GM23338 (cell line): ENCODE measurements around the gene NCOA1. TPM values are rescaled to one million over a fixed set of nuclear protein-coding genes. Genes with fewer than 3 reads are reported as not detected.
A peak's percentile ranks its signal among the peaks of the same experiment; 100 is the strongest.

ENCODE experiments used
- ATAC-seq: fragments of 200-7000 bp; cut with Tn5 transposase; 3 replicates; pipeline ENCODE4 v1.9.1; 2020
- DNase-seq: peaks from one replicate; pipeline ENCODE4 v3.0.0-alpha.2; 2015; ENCODE audit warnings: low spot score
- H2AFZ ChIP-seq: fragments of 200-600 bp; sonication (generic); 2 replicates; pipeline ENCODE4 v1.8.0; 2016; ENCODE audit warnings: antibody characterized with exemption, mild to moderate bottlenecking, moderate library complexity
- H3F3A ChIP-seq: fragments of 200-600 bp; sonication (generic); replicated peaks from 2 replicates; pipeline ENCODE4 v1.8.0; 2017; ENCODE audit warnings: antibody characterized with exemption, mixed run types, low read depth
- H3K27ac ChIP-seq: fragments of 200-600 bp; sonication (generic); 2 replicates; pipeline ENCODE4 v1.6.1; 2016; ENCODE audit warnings: low read depth
- H3K27me3 ChIP-seq: fragments of 200-600 bp; sonication (generic); 2 replicates; pipeline ENCODE4 v1.8.0; 2016; ENCODE audit warnings: mild to moderate bottlenecking, mixed run types, moderate library complexity; ENCODE audit not compliant: insufficient read depth
- H3K36me3 ChIP-seq: fragments of 200-600 bp; sonication (generic); 2 replicates; pipeline ENCODE4 v1.8.0; 2016; ENCODE audit warnings: mild to moderate bottlenecking; ENCODE audit not compliant: insufficient read depth
- H3K4me1 ChIP-seq: fragments of 200-600 bp; sonication (generic); 2 replicates; pipeline ENCODE4 v1.8.0; 2016; ENCODE audit warnings: mild to moderate bottlenecking, moderate library complexity; ENCODE audit not compliant: insufficient read depth
- H3K4me2 ChIP-seq: fragments of 200-600 bp; sonication (generic); 2 replicates; pipeline ENCODE4 v1.7.1; 2017; ENCODE audit warnings: mixed run types
- H3K4me3 ChIP-seq: fragments of 200-600 bp; sonication (generic); 2 replicates; pipeline ENCODE4 v1.6.1; 2016; ENCODE audit warnings: mixed run types
- H3K79me2 ChIP-seq: fragments of 200-600 bp; sonication (generic); replicated peaks from 2 replicates; pipeline ENCODE4 v1.8.0; 2017; ENCODE audit warnings: mild to moderate bottlenecking; ENCODE audit not compliant: insufficient read depth
- H3K9me2 ChIP-seq: fragments of 200-600 bp; sonication (generic); 2 replicates; pipeline ENCODE4 v1.8.0; 2017; ENCODE audit not compliant: insufficient read depth
- H4K20me1 ChIP-seq: fragments of 200-600 bp; sonication (generic); replicated peaks from 2 replicates; pipeline ENCODE4 v1.8.0; 2017; ENCODE audit warnings: mild to moderate bottlenecking; ENCODE audit not compliant: insufficient read depth
- H3K27ac Mint-ChIP-seq: 2 replicates; pipeline ENCODE4 v1.8.0; 2020; ENCODE audit warnings: inconsistent platforms, mild to moderate bottlenecking, moderate library complexity, mixed read lengths
- H3K27me3 Mint-ChIP-seq: 3 replicates; pipeline ENCODE4 v1.8.0; 2022; ENCODE audit warnings: low read depth, mild to moderate bottlenecking, moderate library complexity, mixed read lengths, inconsistent platforms; ENCODE audit not compliant: insufficient read depth, poor library complexity
- H3K36me3 Mint-ChIP-seq: 3 replicates; pipeline ENCODE4 v1.8.0; 2021; ENCODE audit warnings: low read depth, mild to moderate bottlenecking, inconsistent platforms, moderate library complexity, mixed read lengths
- H3K4me1 Mint-ChIP-seq: 3 replicates; pipeline ENCODE4 v1.8.0; 2020; ENCODE audit warnings: mild to moderate bottlenecking, inconsistent platforms, mixed read lengths
- H3K4me3 Mint-ChIP-seq: 3 replicates; pipeline ENCODE4 v1.8.0; 2021; ENCODE audit warnings: moderate library complexity, mild to moderate bottlenecking, inconsistent platforms, mixed read lengths
- H3K9me3 Mint-ChIP-seq: 3 replicates; pipeline ENCODE4 v1.8.0; 2020; ENCODE audit warnings: moderate library complexity, mild to moderate bottlenecking, inconsistent platforms, mixed read lengths
- CTCF ChIP-seq, 2 experiments: fragments of 200-600 bp in 1 of 2; sonication (generic) in 1 of 2; conservative IDR thresholded peaks; 2 replicates each; pipeline versions ENCODE4 v1.5.1 to v1.6.1; 2016 to 2017; ENCODE audit warnings: antibody characterized with exemption in 2 of 2, low read depth in 2 of 2, mild to moderate bottlenecking in 2 of 2, moderate library complexity in 1 of 2
- ETS1 ChIP-seq: IDR thresholded peaks from 2 replicates; pipeline ENCODE4 v1.6.1; 2016; ENCODE audit warnings: antibody characterized with exemption
- JUNB ChIP-seq: IDR thresholded peaks from one replicate; pipeline ENCODE4 v1.6.1; 2016; ENCODE audit warnings: antibody characterized with exemption; ENCODE audit not compliant: unreplicated experiment
- NANOG ChIP-seq: IDR thresholded peaks from 2 replicates; pipeline ENCODE4 v1.6.1; 2016; ENCODE audit warnings: antibody characterized with exemption, borderline replicate concordance
- POLR2AphosphoS5 ChIP-seq: IDR thresholded peaks from 2 replicates; pipeline ENCODE4 v1.6.1; 2016; ENCODE audit warnings: antibody characterized with exemption, low read depth
- REST ChIP-seq: IDR thresholded peaks from one replicate; pipeline ENCODE4 v1.6.1; 2018; ENCODE audit warnings: antibody characterized with exemption; ENCODE audit not compliant: unreplicated experiment
- ZNF114 ChIP-seq: fragments of 250-450 bp; sonication (Bioruptor Pico); IDR thresholded peaks from 2 replicates; pipeline ENCODE4 v1.5.0; 2020; ENCODE audit warnings: mild to moderate bottlenecking, moderate library complexity
- ZNF331 ChIP-seq: fragments of 250-450 bp; sonication (Bioruptor Pico); IDR thresholded peaks from 2 replicates; pipeline ENCODE4 v1.5.0; 2020; ENCODE audit warnings: low read depth, mild to moderate bottlenecking, moderate library complexity
- polyA plus RNA-seq: library from polyadenylated mRNA; unstranded; fragments of >200 nt; fragmentation: Nextera tagmentation; extraction: Ambion mirVana; gene quantifications from 2 replicates; pipeline ENCODE4 v1.2.1, GENCODE V29; 2016
- total RNA-seq: library from RNA; depleted of rRNA; stranded (reverse); fragments of >200 nt; shearing (Covaris generic); gene quantifications from 2 replicates; pipeline ENCODE4 v1.2.3, GENCODE V29; 2014

NCOA1 gene
- total and polyA plus RNA-seq, 2 experiments from 2014 or later = 7.1 to 15.1 TPM

GRCh38 chr2:24749069-24749691 lies 258.1 kb downstream of the NCOA1 start:
- DNase-seq (peak; percentile 59), ATAC-seq (peak; percentile 99)
- H4K20me1 ChIP-seq = no peaks in the 10 kb centered on the region
- no peaks in the 10 kb centered on the region for H3K79me2 ChIP-seq
- Mint-ChIP-seq H3K9me3 (no peaks in the 10 kb centered on the region), H3K4me1 (peaks cover 6% of the 10 kb centered on the region), H3K36me3 (no peaks in the 10 kb centered on the region), H3K27me3 (no peaks in the 10 kb centered on the region), H3K27ac (peak overlapping the region; percentile 10; the same call in 1 of the 2 replicates), H3K4me3 (no peak overlapping the region)
- no peaks in the 10 kb centered on the region for H3K27me3 ChIP-seq
- TF ChIP-seq CTCF (conservative IDR thresholded peaks at IDR 0.05; ENCODE audit: low read depth in 2 of 2) (peak; percentile 14 to 18; a peak in 2 of 4 replicates), ZNF114 (CRISPR knock-in tag) (no peak)
- no peak overlapping the region for H3K27ac ChIP-seq
- H3K4me1 ChIP-seq = no peaks in the 10 kb centered on the region
- H3K36me3 ChIP-seq = no peaks in the 10 kb centered on the region
- H3K4me3 ChIP-seq = no peak overlapping the region
- H3K9me2 ChIP-seq = 0 out of 2 replicates have a peak, but pooled peaks cover 4% of the 10 kb centered on the region
- H3F3A ChIP-seq = no peaks in the 10 kb centered on the region
- H2AFZ ChIP-seq = no peak overlapping the region
- H3K4me2 ChIP-seq = no peak overlapping the region

GRCh38 chr2:24754985-24755705 lies 264.1 kb downstream of the NCOA1 start:
- peaks cover 7% of the 10 kb centered on the region; the same call in 1 of the 2 replicates for H3K36me3 ChIP-seq
- Mint-ChIP-seq H3K27me3 (no peaks in the 10 kb centered on the region), H3K9me3 (no peaks in the 10 kb centered on the region), H3K27ac (no peak overlapping the region), H3K36me3 (peaks cover 3% of the 10 kb centered on the region; the same call in 2 of the 3 replicates), H3K4me1 (no peaks in the 10 kb centered on the region), H3K4me3 (no peak overlapping the region)
- no peaks in the 10 kb centered on the region for H3F3A ChIP-seq
- H4K20me1 ChIP-seq = no peaks in the 10 kb centered on the region; the same call in 1 of the 2 replicates
- DNase-seq = peak; percentile 34
- no peak overlapping the region for H3K4me3 ChIP-seq
- H2AFZ ChIP-seq = no peak overlapping the region
- peaks cover 11% of the 10 kb centered on the region; the same call in 1 of the 2 replicates for H3K4me1 ChIP-seq
- H3K79me2 ChIP-seq = no peaks in the 10 kb centered on the region
- H3K27me3 ChIP-seq = no peaks in the 10 kb centered on the region
- H3K9me2 ChIP-seq = 0 out of 2 replicates have a peak, but pooled peaks cover 4% of the 10 kb centered on the region
- H3K4me2 ChIP-seq = 0 out of 2 replicates have a peak overlapping the region, but pooled peaks have one; percentile 36
- ATAC-seq = peak; percentile 71
- H3K27ac ChIP-seq = 0 out of 2 replicates have a peak overlapping the region, but pooled peaks have one; percentile 28
- TF ChIP-seq REST = no peak
- no peak for TF ChIP-seq POLR2AphosphoS5
- no peak for TF ChIP-seq ETS1
- no peak for TF ChIP-seq ZNF331
- TF ChIP-seq NANOG = no peak
- TF ChIP-seq JUNB = no peak
